Measurements from ENCODE around the gene FBXO42. TPM values are rescaled to one million over a fixed set of nuclear protein-coding genes. Genes with fewer than 3 reads are reported as not detected.

The FBXO42 gene
- total RNA-seq, 3 donors from 2014 or later: 20.3 to 28.5 (median 26.7) TPM

DNA sequence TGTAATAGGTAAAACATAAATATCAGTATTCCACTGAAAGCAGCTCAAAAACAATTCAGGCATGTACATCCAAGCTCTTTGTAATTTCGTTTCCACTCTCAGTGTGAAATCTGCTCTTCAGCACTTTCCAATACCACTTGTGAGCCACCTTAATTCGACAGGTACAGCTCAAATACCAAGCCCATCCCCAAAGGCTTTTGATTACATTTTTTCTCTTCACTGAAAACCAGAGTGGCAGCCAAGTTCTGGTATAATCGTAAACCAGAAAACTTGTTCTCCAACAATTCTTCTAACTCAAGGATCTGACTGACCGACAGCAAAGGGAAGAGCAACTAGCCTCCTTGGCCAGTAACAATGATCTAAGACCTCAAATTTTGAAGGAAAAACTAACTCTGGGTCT, 36.8 kb downstream of the FBXO42 start:
- intact Hi-C loops (cut with DNase I; ENCODE audit: low total_unique reads): no loop called here
- no peaks in the 10 kb centered on the region for H3K9me3 ChIP-seq
- H3K27ac ChIP-seq: no peak overlapping the region
- no peaks in the 10 kb centered on the region for H3K36me3 ChIP-seq
- no peaks in the 10 kb centered on the region for H3K27me3 ChIP-seq
- no peaks in the 10 kb centered on the region for H3K4me1 ChIP-seq
- H3K4me3 ChIP-seq: no peak overlapping the region
- no peak for DNase-seq (ENCODE audit: low spot score in 2 of 2)
- TF ChIP-seq POLR2A (IDR thresholded peaks at IDR 0.05): no peak
- TF ChIP-seq, protein P1, sequence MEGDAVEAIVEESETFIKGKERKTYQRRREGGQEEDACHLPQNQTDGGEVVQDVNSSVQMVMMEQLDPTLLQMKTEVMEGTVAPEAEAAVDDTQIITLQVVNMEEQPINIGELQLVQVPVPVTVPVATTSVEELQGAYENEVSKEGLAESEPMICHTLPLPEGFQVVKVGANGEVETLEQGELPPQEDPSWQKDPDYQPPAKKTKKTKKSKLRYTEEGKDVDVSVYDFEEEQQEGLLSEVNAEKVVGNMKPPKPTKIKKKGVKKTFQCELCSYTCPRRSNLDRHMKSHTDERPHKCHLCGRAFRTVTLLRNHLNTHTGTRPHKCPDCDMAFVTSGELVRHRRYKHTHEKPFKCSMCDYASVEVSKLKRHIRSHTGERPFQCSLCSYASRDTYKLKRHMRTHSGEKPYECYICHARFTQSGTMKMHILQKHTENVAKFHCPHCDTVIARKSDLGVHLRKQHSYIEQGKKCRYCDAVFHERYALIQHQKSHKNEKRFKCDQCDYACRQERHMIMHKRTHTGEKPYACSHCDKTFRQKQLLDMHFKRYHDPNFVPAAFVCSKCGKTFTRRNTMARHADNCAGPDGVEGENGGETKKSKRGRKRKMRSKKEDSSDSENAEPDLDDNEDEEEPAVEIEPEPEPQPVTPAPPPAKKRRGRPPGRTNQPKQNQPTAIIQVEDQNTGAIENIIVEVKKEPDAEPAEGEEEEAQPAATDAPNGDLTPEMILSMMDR (IDR thresholded peaks at IDR 0.05): no peak
- no peak for TF ChIP-seq POLR2AphosphoS5 (IDR thresholded peaks at IDR 0.05)

DNA sequence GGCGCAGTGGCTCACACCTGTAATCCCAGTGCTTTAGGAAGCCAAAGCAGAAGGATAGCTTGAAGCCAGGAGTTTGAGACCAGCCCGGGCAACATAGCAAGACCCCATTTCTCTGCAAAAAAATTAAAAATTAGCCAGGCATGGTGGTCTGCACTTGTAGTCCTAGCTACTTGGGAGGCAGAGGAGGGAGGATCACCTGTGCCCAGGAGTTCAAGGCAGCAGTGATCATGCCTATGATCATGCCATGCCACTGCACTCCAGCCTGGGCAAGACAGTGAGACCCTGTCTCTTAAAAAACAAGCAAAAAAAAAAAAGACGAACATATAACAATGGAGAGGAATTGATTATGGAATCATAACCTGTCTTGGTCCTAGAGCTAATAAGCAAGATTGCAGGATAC, 45.1 kb downstream of the FBXO42 start:
- no peaks in the 10 kb centered on the region for H3K36me3 ChIP-seq
- intact Hi-C loops (cut with DNase I; ENCODE audit: low total_unique reads): no loop called here
- TF ChIP-seq, protein P1 (IDR thresholded peaks at IDR 0.05): no peak
- TF ChIP-seq POLR2A (IDR thresholded peaks at IDR 0.05): no peak
- no peak for TF ChIP-seq POLR2AphosphoS5 (IDR thresholded peaks at IDR 0.05)

DNA sequence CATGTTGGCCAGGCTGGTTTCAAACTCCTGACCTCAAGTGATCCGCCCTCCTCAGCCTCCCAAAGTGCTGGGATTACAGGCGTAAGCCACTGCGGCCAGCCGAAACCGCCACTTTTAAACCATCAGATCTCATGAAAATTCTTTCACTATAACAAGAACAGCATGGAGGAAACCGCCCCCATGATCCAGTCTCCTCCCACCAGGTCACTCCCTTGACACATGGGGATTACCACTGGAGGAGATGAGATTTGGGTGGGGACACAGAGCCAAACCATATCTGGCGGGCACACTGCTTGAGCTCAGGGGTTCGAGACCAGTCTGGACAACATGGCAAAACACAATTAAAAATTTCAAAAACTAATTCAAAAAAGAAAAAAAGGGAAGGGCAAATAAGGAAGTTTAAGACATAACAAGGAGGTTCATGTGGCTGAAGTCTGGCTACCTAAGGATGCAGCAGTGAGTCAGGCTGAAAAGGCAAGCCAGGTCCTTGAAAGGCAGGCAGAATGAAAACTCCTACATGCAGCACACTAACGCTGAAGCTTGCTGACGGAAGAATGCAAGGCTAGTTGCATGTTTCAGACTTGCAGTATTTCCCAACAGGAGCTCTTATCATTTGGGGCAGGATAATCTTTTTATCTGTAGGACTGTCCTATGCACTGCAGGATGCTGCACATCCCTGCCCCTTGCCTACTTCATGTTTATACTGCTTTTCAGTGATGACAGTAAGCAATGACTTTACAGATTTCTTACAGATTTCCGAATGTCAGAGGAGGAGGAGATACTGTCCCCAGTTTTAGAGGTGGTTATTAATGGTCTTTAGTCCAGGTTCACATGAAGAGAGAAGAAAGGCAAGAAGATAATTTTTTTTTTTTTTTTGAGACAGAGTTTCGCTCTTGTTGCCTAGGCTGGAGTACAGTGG, 49.3 kb downstream of the FBXO42 start:
- H3K27ac ChIP-seq: no peak overlapping the region
- DNase-seq (ENCODE audit: low spot score in 2 of 2): no peak
- no peaks in the 10 kb centered on the region for H3K9me3 ChIP-seq
- intact Hi-C loops (cut with DNase I; ENCODE audit: low total_unique reads): no loop called here
- no peak overlapping the region for H3K4me3 ChIP-seq
- no peaks in the 10 kb centered on the region for H3K36me3 ChIP-seq
- H3K27me3 ChIP-seq: no peaks in the 10 kb centered on the region
- no peaks in the 10 kb centered on the region for H3K4me1 ChIP-seq
- TF ChIP-seq POLR2AphosphoS5 (IDR thresholded peaks at IDR 0.05) (no peak), POLR2A (IDR thresholded peaks at IDR 0.05) (no peak)
- TF ChIP-seq, protein P1 (IDR thresholded peaks at IDR 0.05): no peak

More for the DNA sequence above, 45.1 kb downstream of the FBXO42 start:
- Histone ChIP-seq H3K4me3 (no peak overlapping the region), H3K27me3 (no peaks in the 10 kb centered on the region), H3K4me1 (no peaks in the 10 kb centered on the region), H3K9me3 (no peaks in the 10 kb centered on the region), H3K27ac (no peak overlapping the region)
- no peak for DNase-seq (ENCODE audit: low spot score in 2 of 2)

DNA sequence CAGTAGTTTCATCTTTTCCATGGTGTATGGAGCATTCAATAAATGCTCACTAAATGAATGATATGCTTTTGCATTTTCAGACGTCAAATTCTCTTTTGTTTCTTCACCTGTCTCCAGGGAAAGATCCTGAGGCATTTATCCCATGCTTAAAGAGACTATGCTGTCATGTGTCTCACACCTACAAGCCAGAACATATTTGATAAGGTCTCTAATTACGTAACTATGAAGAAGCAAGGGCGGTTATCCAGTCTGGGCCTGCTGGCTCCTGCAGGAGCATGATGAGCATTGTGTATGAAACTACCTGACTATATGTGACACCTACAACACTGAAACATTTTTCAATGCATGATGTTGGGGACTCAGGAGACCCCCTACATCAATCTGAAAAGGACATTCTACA, 51.8 kb downstream of the FBXO42 start:
- H3K4me1 ChIP-seq: no peaks in the 10 kb centered on the region
- intact Hi-C loops (cut with DNase I; ENCODE audit: low total_unique reads): no loop called here
- no peak for DNase-seq (ENCODE audit: low spot score in 2 of 2)
- H3K27ac ChIP-seq: no peak overlapping the region
- no peaks in the 10 kb centered on the region for H3K27me3 ChIP-seq
- no peaks in the 10 kb centered on the region for H3K9me3 ChIP-seq
- H3K4me3 ChIP-seq: no peak overlapping the region
- no peaks in the 10 kb centered on the region for H3K36me3 ChIP-seq
- TF ChIP-seq POLR2AphosphoS5 (IDR thresholded peaks at IDR 0.05): no peak
- no peak for TF ChIP-seq POLR2A (IDR thresholded peaks at IDR 0.05)
- TF ChIP-seq, protein P1 (IDR thresholded peaks at IDR 0.05): no peak

DNA sequence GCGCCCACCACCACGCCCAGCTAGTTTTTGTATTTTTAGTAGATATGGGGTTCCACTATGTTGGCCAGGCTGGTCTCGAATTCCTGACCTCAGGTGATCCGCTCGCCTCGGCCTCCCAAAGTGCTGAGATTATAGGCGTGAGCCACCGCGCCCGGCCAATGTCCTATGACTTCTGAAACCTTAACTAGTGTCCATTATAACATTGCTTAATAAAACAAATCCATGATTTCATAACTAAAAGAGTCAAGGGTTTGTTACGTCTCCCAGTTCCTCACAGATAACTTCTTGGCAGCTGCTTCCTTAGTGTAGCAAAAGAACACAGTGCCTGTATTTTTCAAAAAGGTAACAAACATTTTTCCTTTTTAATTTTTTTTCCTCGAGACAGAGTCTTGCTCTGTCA, 53.6 kb downstream of the FBXO42 start:
- H3K36me3 ChIP-seq: no peaks in the 10 kb centered on the region
- intact Hi-C loops (cut with DNase I; ENCODE audit: low total_unique reads): no loop called here
- H3K4me3 ChIP-seq: no peak overlapping the region
- no peaks in the 10 kb centered on the region for H3K27me3 ChIP-seq
- H3K4me1 ChIP-seq: no peaks in the 10 kb centered on the region
- no peak for DNase-seq (ENCODE audit: low spot score in 2 of 2)
- H3K27ac ChIP-seq: no peak overlapping the region
- no peaks in the 10 kb centered on the region for H3K9me3 ChIP-seq
- no peak for TF ChIP-seq POLR2AphosphoS5 (IDR thresholded peaks at IDR 0.05)
- TF ChIP-seq, protein P1 (IDR thresholded peaks at IDR 0.05): no peak
- no peak for TF ChIP-seq POLR2A (IDR thresholded peaks at IDR 0.05)

Data from breast epithelium (tissue), 4 donors.